Activated naive CD4-positive, alpha-beta T cell treated with anti-CD3 and anti-CD28 coated beads, Interleukin-2, amount 10 ng/mL, durations not matched to agents 7 days and 5 days (primary cell): ENCODE data around the gene ANP32A.

Experiments used
- CTCF ChIA-PET: fragments of 350-600 bp; sonication (Branson Sonifier 250); formaldehyde crosslinking; loops from one replicate; lab custom pipeline; 2021; ENCODE audit warnings: antibody characterized with exemption; lab: Charles Lee
- DNase-seq: peaks from one replicate; pipeline ENCODE4 v3.0.0-alpha.2; 2020
- H3K27ac Mint-ChIP-seq: one replicate; pipeline ENCODE4 v1.8.0; 2021; ENCODE audit warnings: mild to moderate bottlenecking, moderate library complexity, mixed read lengths
- H3K27me3 Mint-ChIP-seq: one replicate; pipeline ENCODE4 v1.8.0; 2021; ENCODE audit warnings: mild to moderate bottlenecking, mixed read lengths
- H3K36me3 Mint-ChIP-seq: one replicate; pipeline ENCODE4 v1.8.0; 2021; ENCODE audit warnings: mixed read lengths
- H3K4me1 Mint-ChIP-seq: one replicate; pipeline ENCODE4 v1.8.0; 2021; ENCODE audit warnings: mixed read lengths
- H3K4me3 Mint-ChIP-seq: one replicate; pipeline ENCODE4 v1.8.0; 2021; ENCODE audit warnings: mild to moderate bottlenecking, moderate library complexity, mixed read lengths
- H3K9me3 Mint-ChIP-seq: one replicate; pipeline ENCODE4 v1.8.0; 2021; ENCODE audit warnings: mixed read lengths

ANP32A gene

DNA sequence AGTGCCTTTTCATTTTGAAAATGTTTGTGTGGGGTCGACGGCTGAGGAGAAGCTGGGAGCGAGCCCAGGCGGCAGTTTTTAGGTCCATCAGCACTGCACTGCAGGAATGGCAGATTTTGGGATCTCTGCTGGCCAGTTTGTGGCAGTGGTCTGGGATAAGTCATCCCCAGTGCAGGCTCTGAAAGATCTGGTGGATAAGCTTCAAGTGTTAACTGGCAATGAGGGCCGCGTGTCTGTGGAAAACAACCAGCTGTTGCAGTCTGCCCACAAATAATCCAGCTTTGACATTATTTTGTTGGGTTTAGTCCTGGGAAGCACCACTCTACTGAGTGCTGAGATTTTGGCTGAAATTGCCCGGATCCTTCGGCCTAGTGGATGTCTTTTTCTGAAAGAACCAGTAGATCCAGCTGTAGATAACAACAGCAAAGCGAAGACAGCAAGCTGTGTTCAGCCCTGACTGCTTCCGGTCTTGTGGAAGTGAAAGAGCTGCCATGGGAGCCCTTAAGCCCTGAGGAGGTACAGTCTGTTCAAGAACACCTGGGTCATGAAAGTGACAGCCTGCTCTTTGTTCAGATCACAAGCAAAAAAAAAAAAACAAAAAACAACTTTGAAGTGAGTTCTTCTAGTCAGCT, 13.1 kb upstream of the ANP32A start:
- peaks cover 24% of the 10 kb centered on the region for H3K4me1 Mint-ChIP-seq
- CTCF ChIA-PET, result interaction anchor here (0.8 to 2.1 kb wide), 4 partner anchors 10 to 280 kb away, joined by 3 to 9 read pairs (median 4); no protein-coding TSS in a partner anchor
- peaks cover 13% of the 10 kb centered on the region for H3K9me3 Mint-ChIP-seq
- H3K27ac Mint-ChIP-seq, result peak overlapping the region; percentile 77
- H3K36me3 Mint-ChIP-seq, result peaks cover 9% of the 10 kb centered on the region
- peak; percentile 73 for DNase-seq
- H3K27me3 Mint-ChIP-seq, result peaks cover 36% of the 10 kb centered on the region
- H3K4me3 Mint-ChIP-seq, result no peak overlapping the region

DNA sequence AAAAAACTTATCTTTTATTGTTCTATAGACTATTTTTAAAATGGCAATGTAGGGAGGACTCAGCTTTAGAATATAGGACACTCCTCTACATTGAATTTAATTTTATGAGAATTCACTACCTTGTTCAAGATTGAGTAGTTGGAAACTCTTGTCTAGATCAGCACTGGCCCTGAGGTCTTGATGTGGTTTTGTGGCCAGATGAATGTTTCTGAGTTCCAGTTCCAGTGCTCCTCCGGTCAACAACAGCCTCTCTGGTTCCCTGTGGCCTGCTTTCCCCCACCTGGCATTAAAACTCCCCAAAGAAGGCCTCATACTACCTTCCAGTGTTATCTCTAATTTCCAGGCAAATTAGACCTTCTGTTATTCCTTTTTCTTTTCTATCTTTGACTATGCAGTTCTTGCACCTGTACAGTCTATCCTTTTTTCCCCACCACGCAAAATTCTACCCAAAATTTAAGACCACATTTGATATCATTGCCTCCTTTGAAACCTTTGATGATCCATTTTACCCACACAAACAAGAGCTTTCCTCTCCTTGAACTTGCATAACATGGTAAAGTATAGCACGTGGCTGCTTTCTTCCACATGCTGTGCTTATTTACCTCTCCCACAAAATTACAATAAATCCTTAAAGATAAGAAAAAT, 9.6 kb upstream of the ANP32A start:
- Mint-ChIP-seq H3K4me3 (no peak overlapping the region), H3K36me3 (no peaks in the 10 kb centered on the region), H3K4me1 (peaks cover 25% of the 10 kb centered on the region), H3K9me3 (no peaks in the 10 kb centered on the region), H3K27me3 (peaks cover 22% of the 10 kb centered on the region), H3K27ac (no peak overlapping the region)
- DNase-seq, result peak; percentile 42
- CTCF ChIA-PET, result interaction anchor here (0.9 to 5.0 kb wide), 3 partner anchors 36 to 280 kb away, joined by 3 to 50 read pairs (median 4); no protein-coding TSS in a partner anchor

DNA sequence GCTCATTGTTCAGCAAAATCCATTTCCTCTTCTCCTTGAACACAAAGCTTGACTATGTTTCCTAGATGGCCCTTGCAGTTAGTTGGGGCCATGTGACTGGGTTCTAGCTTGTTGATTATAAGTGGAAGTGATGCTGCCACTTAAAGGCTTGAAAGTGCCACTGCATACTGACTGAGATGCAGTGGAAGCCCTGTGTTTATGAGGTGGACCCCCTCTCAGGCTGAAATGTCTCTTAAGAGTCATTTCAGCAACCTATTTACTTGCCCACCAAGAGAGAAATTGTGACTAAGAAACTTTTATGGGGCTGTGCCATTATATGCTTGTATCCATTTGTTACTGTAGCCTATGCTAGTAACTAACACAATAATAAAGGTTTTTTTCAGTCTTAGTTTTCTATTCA, 8.4 kb upstream of the ANP32A start:
- H3K36me3 Mint-ChIP-seq, result no peaks in the 10 kb centered on the region
- no peaks in the 10 kb centered on the region for H3K9me3 Mint-ChIP-seq
- no peak overlapping the region for H3K4me3 Mint-ChIP-seq
- no peak overlapping the region for H3K27ac Mint-ChIP-seq
- CTCF ChIA-PET, result interaction anchor here (0.6 to 5.0 kb wide), 16 partner anchors 12 to 139 kb away, joined by 3 to 50 read pairs (median 4); no protein-coding TSS in a partner anchor
- peaks cover 22% of the 10 kb centered on the region for H3K4me1 Mint-ChIP-seq
- H3K27me3 Mint-ChIP-seq, result peaks cover 17% of the 10 kb centered on the region
- DNase-seq, result peak; percentile 41

DNA sequence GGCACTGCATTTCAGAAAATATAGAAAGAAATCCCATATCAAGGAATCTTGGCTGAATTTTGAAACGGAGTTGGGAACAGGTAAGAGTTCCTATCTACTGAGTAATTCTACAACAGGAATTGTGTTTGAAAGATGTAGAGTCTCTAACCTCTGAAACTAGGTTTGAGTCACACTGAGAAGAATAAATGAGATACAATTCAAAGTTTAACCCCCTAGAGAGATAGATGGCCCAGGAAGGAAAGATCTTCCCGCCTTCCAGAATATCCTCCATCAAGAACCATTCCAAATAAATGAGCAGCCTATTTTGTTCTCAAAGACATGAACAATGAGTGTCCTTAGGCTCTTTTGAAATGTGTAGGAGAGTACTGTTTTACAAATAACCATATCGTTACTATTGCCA, 2.9 kb upstream of the ANP32A start:
- DNase-seq, result no peak
- Mint-ChIP-seq H3K27ac (no peak overlapping the region), H3K36me3 (peaks cover 15% of the 10 kb centered on the region), H3K9me3 (no peaks in the 10 kb centered on the region), H3K4me3 (no peak overlapping the region), H3K4me1 (peaks cover 19% of the 10 kb centered on the region), H3K27me3 (peaks cover 11% of the 10 kb centered on the region)
- CTCF ChIA-PET, result no interaction called here

DNA sequence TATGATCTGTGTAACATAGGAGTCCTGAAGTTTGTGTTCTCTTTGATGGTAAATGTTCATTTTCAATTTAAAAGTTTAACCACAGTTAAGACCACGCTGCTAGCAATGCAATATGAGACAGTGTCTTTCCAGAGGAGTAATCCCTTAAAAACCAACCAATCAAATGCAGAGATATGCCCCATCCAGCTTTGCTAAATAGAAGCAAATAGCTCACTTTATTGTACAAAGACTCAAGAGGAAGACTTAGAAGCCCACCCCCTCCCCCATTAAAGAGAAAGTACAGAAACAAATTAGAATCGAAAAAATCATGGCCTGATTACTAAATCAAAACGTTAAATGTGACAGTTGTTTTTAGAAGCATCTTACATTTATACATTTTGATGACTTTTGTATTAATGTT, 2.1 kb upstream of the ANP32A start:
- CTCF ChIA-PET, result no interaction called here
- no peak overlapping the region for H3K4me3 Mint-ChIP-seq
- H3K4me1 Mint-ChIP-seq, result peaks cover 19% of the 10 kb centered on the region
- H3K9me3 Mint-ChIP-seq, result no peaks in the 10 kb centered on the region
- peaks cover 11% of the 10 kb centered on the region for H3K27me3 Mint-ChIP-seq
- DNase-seq, result no peak
- no peak overlapping the region for H3K27ac Mint-ChIP-seq
- H3K36me3 Mint-ChIP-seq, result peaks cover 15% of the 10 kb centered on the region

DNA sequence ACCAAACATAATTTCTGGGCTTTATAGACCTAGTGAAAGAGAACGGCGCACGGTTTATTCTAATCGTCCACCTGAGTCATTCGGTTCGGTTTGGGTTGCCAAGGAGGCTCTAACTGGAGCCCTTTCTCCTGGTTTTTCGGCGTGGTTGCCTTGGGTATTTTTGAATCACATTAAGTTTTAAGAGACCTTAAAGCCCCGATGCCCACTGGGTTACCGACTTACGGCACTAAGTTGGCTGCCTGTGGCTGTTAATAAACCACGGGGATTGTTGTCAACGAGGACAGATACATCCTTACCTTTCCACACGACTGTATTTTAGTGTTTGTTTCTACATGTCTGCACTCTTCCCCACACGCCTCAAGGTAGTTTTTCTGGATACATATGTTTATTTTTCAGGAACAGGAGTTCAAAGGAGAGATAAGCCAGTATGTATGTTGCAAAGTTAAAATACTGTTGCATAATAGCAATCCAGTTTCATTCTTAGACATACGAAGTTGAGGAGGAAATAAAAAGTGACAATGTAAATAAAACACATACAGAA, 1.2 kb upstream of the ANP32A start:
- Mint-ChIP-seq H3K9me3 (no peaks in the 10 kb centered on the region), H3K4me1 (peaks cover 23% of the 10 kb centered on the region), H3K27me3 (peaks cover 4% of the 10 kb centered on the region), H3K4me3 (peak overlapping the region; percentile 90), H3K36me3 (peaks cover 19% of the 10 kb centered on the region), H3K27ac (peak overlapping the region; percentile 86)
- no peak for DNase-seq
- CTCF ChIA-PET, result no interaction called here

DNA sequence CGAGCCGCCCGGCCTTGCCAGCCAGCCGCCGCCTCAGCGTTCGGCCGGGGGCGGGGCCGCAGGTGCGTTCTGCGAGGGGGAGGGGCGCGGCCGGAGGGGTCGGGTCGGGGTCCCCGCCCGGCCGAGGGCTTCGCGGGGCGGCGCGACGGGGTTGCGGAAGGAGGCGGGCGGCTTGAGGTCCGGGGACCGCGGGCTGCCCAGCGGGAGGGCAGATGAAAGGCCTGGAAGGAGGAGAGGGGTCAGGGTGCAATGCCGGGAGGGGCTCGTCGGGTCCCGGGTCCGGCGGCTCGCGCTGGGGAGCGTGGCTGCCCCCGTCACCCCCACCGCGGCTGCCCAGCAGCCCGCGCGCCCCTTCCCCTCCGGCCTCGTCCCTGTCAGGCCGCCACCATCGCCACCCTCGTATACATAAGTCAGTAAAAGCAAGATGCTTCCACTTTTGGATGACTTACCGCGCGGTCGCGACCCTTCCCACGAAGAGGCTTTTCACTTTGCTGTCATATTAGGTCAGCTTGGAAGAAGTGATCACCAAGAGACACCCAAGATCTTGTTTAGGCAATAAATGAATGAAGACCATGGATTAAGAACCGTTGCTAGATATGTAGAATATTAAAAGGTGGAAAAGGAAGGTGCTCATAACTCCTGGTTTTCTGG, 620 bp upstream of the ANP32A start:
- no peaks in the 10 kb centered on the region for H3K9me3 Mint-ChIP-seq
- H3K4me3 Mint-ChIP-seq, result peak overlapping the region; percentile 90
- no peak for DNase-seq
- H3K27ac Mint-ChIP-seq, result peak overlapping the region; percentile 94
- peaks cover 20% of the 10 kb centered on the region for H3K36me3 Mint-ChIP-seq
- H3K27me3 Mint-ChIP-seq, result peaks cover 4% of the 10 kb centered on the region
- H3K4me1 Mint-ChIP-seq, result peaks cover 29% of the 10 kb centered on the region
- CTCF ChIA-PET, result no interaction called here

DNA sequence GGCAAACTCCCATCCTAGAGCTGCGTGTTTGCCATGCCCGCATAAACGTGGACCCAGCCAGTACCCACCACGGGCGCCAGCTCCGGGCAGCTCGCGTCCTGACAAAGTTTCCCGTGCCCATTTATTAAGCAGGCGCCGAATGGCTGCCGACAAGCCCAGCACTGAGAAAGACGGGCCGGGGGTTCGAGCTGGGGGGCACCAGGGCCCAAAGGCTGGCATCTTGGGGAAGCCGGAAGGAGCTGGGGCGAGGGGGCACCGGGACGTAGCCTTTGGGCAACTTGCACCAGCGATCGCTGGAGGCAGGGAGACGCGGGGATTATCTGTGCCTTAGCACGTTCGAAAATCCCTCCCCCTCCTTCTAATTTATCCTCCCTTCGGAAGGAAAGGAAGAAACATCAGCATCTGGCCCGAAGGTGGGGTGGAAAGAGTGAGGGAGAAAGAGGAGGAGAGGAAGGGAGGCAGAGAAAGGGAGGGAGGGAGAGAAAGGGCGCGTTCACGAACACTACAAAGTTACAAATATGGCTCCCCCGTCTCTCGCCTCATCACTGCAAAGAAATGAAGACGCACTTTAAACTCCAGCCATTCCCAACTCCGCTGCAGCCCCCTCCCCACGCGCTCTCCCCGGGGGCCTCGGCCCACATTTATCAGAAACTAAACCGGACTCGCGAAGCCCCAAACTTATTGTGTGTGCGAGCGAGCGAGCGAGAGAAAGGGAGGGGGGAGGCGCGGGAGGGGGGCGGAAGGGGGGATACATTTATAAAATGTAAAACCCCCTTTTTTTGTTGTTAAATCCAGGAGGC, 1.0 kb downstream of the ANP32A start:
- peak; percentile 52 for DNase-seq
- H3K4me1 Mint-ChIP-seq, result peaks cover 46% of the 10 kb centered on the region
- H3K27ac Mint-ChIP-seq, result peak overlapping the region; percentile 94
- H3K27me3 Mint-ChIP-seq, result peaks cover 4% of the 10 kb centered on the region
- CTCF ChIA-PET, result interaction anchor here (0.7 to 0.9 kb wide), 2 partner anchors 25 to 38 kb away, joined by 3 to 5 read pairs; no protein-coding TSS in a partner anchor
- peak overlapping the region; percentile 90 for H3K4me3 Mint-ChIP-seq
- H3K9me3 Mint-ChIP-seq, result no peaks in the 10 kb centered on the region
- H3K36me3 Mint-ChIP-seq, result peaks cover 31% of the 10 kb centered on the region

DNA sequence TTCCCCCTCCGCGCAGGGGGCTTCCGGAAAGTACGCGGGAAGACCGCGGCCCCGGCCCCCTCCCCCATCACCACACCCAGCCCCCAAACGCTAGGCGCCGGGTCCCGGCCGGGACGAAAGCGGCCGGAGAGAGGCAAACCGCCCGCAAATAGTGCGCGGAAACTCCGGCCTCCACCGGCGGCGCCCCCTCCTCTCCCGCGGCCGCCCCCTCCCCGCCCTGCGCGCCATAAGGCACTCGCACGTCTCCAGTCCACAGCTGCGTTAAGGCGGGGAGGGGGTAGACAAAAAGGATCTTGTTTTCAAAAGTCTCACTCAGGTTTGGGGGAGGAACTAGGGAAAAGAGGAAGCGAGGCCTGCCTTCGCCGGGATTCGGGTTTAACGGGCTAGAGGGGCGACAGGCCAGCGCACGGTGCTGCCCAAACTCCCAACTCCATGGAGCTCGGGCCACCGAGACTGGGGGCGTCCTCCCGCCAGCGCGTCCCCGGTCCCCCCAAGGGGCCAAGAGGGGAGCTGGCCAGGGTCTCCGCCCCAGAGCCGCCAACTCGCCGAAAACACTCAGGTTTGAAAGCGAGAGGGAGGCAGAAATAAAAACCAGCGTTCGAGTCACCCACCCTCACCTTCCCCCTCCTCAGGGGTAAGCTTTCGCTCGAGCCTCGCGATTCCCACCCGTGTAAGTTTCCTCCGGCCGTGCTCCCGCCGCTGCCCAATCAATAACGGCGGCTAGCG, 1.8 kb downstream of the ANP32A start:
- peak overlapping the region; percentile 94 for H3K27ac Mint-ChIP-seq
- peak; percentile 55 for DNase-seq

DNA sequence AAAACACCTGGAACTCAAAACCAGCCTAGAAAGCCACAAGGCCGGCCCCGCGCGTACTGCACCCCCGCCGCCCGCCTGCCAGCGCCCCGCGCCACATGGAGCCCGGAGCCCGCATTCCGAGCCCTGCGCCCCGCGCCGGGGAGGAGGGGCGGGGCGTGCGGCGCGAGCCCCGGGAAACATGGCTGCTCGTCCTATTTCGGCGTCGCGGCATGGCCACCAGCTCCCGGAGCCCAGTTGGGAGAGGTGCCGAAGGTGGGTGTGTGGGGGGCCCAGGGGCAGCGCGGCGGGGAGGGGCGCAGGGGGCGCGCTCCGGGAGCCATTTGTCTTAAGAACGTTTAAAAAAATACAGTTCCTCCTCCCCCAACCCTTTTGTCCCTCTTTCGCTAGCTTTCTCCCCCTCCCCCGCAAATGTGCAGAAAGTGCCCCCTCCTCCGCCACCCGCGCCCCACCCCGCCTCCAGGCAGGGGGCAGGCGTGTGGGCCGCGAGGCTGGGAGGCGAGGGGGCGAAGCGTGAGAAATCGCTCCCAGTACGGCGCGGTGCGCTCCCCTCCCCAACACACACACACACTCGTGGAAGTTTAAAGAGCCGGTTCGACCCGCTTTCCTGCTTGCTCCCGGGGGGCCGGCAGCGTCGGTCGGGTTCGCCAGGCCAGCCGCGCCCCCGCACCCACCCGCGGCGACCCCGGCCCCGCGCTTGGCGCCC, 2.5 kb downstream of the ANP32A start:
- Mint-ChIP-seq H3K4me3 (peak overlapping the region; percentile 67), H3K9me3 (no peaks in the 10 kb centered on the region), H3K4me1 (peaks cover 52% of the 10 kb centered on the region), H3K27me3 (peaks cover 4% of the 10 kb centered on the region), H3K27ac (peak overlapping the region; percentile 100), H3K36me3 (peaks cover 36% of the 10 kb centered on the region)
- peak; percentile 74 for DNase-seq
- CTCF ChIA-PET, result no interaction called here

More for the DNA sequence above, 1.8 kb downstream of the ANP32A start:
- H3K4me3 Mint-ChIP-seq, result peak overlapping the region; percentile 90
- H3K36me3 Mint-ChIP-seq, result peaks cover 34% of the 10 kb centered on the region
- CTCF ChIA-PET, result interaction anchor here (0.7 to 0.9 kb wide), 2 partner anchors 25 to 37 kb away, joined by 3 to 5 read pairs; no protein-coding TSS in a partner anchor
- H3K9me3 Mint-ChIP-seq, result no peaks in the 10 kb centered on the region
- peaks cover 4% of the 10 kb centered on the region for H3K27me3 Mint-ChIP-seq
- peaks cover 50% of the 10 kb centered on the region for H3K4me1 Mint-ChIP-seq

DNA sequence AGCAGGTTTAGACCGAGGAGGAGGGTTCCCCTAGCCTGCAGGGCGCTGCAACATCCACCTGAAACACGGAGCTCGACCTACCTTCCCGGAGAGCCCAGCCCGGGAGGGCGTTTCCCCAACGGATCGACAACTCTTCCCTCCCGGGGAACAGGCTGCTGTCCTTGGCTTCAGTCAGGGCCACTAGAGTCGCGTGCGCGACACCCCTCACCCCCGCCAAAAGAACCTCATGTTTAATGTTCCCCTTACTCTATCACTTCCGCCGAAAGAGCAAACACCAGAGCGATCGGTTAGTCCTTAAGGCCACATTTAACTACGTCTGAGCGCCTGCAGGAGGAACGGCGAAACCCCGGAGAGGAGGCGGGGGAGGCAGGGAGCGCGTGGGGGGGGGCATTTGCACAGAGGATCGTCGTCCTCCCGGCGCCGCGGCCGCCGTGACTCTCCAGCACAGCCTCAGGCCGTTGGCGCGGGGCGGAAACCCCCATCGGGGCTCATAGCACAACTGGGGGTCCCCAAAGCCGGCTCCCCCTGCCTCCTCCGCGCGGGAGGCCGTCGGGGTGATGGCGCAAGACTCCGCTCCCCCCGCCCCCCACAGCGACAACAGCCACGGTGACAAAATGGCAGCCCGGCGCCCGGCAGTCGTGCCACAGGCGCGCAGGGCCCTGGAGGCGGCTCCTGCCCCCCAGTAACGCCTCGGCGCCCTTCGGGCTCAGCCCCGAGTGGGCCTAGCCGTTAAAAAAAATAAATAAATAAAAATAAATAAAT, 3.2 kb downstream of the ANP32A start:
- peak overlapping the region; percentile 100 for H3K27ac Mint-ChIP-seq
- H3K9me3 Mint-ChIP-seq, result no peaks in the 10 kb centered on the region
- H3K36me3 Mint-ChIP-seq, result peaks cover 35% of the 10 kb centered on the region
- DNase-seq, result peak; percentile 81
- peaks cover 4% of the 10 kb centered on the region for H3K27me3 Mint-ChIP-seq
- H3K4me1 Mint-ChIP-seq, result peaks cover 53% of the 10 kb centered on the region
- CTCF ChIA-PET, result interaction anchor here (0.8 to 1.4 kb wide), 3 partner anchors 11 to 57 kb away, joined by 3 to 7 read pairs (median 5); no protein-coding TSS in a partner anchor
- peak overlapping the region; percentile 99 for H3K4me3 Mint-ChIP-seq

DNA sequence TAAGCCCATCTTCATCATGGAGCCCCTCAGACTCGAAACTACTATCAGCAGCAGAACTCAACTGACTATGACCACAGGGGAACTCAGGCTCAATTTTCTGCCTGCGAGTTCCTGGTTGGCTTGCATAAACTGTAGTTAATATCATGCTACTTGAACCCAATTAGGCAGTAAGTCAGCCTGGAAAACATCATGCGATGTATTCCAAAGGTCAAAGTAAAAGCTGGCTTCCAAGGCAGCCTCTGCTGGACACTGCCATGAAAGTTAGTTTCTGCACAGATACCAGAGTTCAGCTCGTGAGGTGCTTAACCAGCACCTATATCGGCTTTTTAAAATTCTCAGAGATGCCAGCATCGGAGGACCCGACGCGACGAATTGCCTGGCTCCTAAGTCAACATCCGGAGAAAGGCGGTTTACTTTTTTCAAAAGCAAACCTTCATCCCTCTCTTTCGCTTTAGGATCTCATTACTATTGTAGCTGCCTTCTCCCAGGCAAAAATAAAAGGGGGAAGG, 3.8 kb downstream of the ANP32A start:
- Mint-ChIP-seq H3K36me3 (peaks cover 35% of the 10 kb centered on the region), H3K27me3 (peaks cover 4% of the 10 kb centered on the region), H3K4me1 (peaks cover 54% of the 10 kb centered on the region), H3K4me3 (peak overlapping the region; percentile 99), H3K27ac (peak overlapping the region; percentile 100), H3K9me3 (no peaks in the 10 kb centered on the region)
- CTCF ChIA-PET, result interaction anchor here (0.7 to 1.4 kb wide), 5 partner anchors 12 to 58 kb away, joined by 3 to 7 read pairs (median 4); no protein-coding TSS in a partner anchor
- DNase-seq, result peak; percentile 32
